Transverse colon (tissue), 4 donors: ENCODE data around the gene PDZD8.

Experiments used
- EP300 ChIP-seq: sonication (generic); formaldehyde crosslinking; IDR thresholded peaks from one replicate; pipeline ENCODE4 v1.6.1; 2017; ENCODE audit warnings: antibody characterized with exemption, low read depth
- POLR2A ChIP-seq: fragments of 450-650 bp; IDR thresholded peaks from one replicate; pipeline ENCODE4 v1.6.1; 2016; ENCODE audit warnings: antibody characterized with exemption, mild to moderate bottlenecking, moderate library complexity
- POLR2AphosphoS5 ChIP-seq, 3 donors: sonication (generic); formaldehyde crosslinking; IDR thresholded peaks; one replicate each; pipeline ENCODE4 v1.6.1; 2016; ENCODE audit warnings: antibody characterized with exemption in 3 of 3
- TF ChIP-seq, protein P1 (sequence below), 5 experiments: fragments of 200-600 bp in 3 of 5; fragments of 450-650 bp in 2 of 5; sonication (generic) in 3 of 5; IDR thresholded peaks; 1 replicate in 2 of 5; 2 replicates in 3 of 5; pipeline ENCODE4 v1.5.1; 2016 to 2017; ENCODE audit warnings: antibody characterized with exemption in 5 of 5, inconsistent platforms in 3 of 5, mild to moderate bottlenecking in 2 of 5, moderate library complexity in 1 of 5

DNA sequence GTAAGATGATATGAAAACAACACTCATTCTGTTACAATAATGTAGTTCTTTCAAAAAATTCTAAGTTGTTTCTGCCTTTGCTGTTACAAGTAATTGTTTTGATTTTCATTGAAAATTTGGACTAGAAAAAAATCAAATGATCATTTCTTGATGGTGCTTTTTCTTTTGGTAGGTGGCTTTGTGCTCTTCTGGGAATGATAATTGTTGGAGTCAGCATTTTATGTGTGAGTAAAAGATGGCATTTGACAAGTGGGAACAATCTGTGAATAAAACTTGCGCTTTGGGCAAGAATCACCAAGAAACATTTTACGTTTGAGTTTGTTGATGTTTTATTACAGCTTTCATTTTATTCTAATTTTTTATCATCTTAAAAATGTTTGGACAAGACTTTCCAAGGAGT is 108.4 kb downstream of the PDZD8 start:
- TF ChIP-seq, protein P1, sequence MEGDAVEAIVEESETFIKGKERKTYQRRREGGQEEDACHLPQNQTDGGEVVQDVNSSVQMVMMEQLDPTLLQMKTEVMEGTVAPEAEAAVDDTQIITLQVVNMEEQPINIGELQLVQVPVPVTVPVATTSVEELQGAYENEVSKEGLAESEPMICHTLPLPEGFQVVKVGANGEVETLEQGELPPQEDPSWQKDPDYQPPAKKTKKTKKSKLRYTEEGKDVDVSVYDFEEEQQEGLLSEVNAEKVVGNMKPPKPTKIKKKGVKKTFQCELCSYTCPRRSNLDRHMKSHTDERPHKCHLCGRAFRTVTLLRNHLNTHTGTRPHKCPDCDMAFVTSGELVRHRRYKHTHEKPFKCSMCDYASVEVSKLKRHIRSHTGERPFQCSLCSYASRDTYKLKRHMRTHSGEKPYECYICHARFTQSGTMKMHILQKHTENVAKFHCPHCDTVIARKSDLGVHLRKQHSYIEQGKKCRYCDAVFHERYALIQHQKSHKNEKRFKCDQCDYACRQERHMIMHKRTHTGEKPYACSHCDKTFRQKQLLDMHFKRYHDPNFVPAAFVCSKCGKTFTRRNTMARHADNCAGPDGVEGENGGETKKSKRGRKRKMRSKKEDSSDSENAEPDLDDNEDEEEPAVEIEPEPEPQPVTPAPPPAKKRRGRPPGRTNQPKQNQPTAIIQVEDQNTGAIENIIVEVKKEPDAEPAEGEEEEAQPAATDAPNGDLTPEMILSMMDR (IDR thresholded peaks at IDR 0.05), result no peak
- no peak for TF ChIP-seq POLR2A
- TF ChIP-seq POLR2AphosphoS5 (IDR thresholded peaks at IDR 0.05), result no peak
- no peak for TF ChIP-seq EP300
